ENCODE results near the gene TMPRSS7. TPM values are rescaled to one million over a fixed set of nuclear protein-coding genes. Genes with fewer than 3 reads are reported as not detected.
"Not testable (repeated sequence)": the region's sequence is repeated elsewhere in the genome, so short reads cannot be mapped to it uniquely, and the experiment has no call there.

TMPRSS7 gene
- total RNA-seq, 2 experiments from 2014 or later, result not detected

- Mint-ChIP-seq H3K4me1 (peaks cover 17% of the 10 kb centered on the region), H3K27ac (no peak overlapping the region), H3K36me3 (ENCODE audit: low read depth) (no peaks in the 10 kb centered on the region), H3K9me3 (no peaks in the 10 kb centered on the region), H3K27me3 (no peaks in the 10 kb centered on the region), H3K4me3 (no peak overlapping the region)
- ChIA-PET CTCF (interaction anchor here (0.7 to 8.2 kb wide), 3 partner anchors 26 to 302 kb away, joined by 3 to 202 read pairs (median 12); no protein-coding TSS in a partner anchor), POLR2A (no interaction called here)
- DNase-seq, result no peak
Measured at GRCh38 chr3:112017091-112017490, 17.4 kb upstream of the TMPRSS7 start.

- Mint-ChIP-seq H3K36me3 (ENCODE audit: low read depth) (no peaks in the 10 kb centered on the region), H3K27ac (no peak overlapping the region), H3K9me3 (no peaks in the 10 kb centered on the region), H3K27me3 (no peaks in the 10 kb centered on the region), H3K4me1 (peaks cover 5% of the 10 kb centered on the region), H3K4me3 (no peak overlapping the region)
- CTCF ChIA-PET, result no interaction called here
- POLR2A ChIA-PET, result no interaction called here
- DNase-seq, result no peak
Measured at GRCh38 chr3:112018712-112019111, 15.8 kb upstream of the TMPRSS7 start.

- H3K36me3 Mint-ChIP-seq (ENCODE audit: low read depth), result no peaks in the 10 kb centered on the region
- no peaks in the 10 kb centered on the region for H3K4me1 Mint-ChIP-seq
- POLR2A ChIA-PET, result no interaction called here
- H3K4me3 Mint-ChIP-seq, result no peak overlapping the region
- DNase-seq, result no peak
- H3K9me3 Mint-ChIP-seq, result no peaks in the 10 kb centered on the region
- CTCF ChIA-PET, result no interaction called here
- H3K27ac Mint-ChIP-seq, result no peak overlapping the region
- no peaks in the 10 kb centered on the region for H3K27me3 Mint-ChIP-seq
Measured at GRCh38 chr3:112019716-112020115, 14.8 kb upstream of the TMPRSS7 start.

- no peak overlapping the region for H3K27ac Mint-ChIP-seq
- POLR2A ChIA-PET, result no interaction called here
- CTCF ChIA-PET, result no interaction called here
Measured at GRCh38 chr3:112020674-112021085, 13.9 kb upstream of the TMPRSS7 start.

GRCh38 chr3:112027142-112027541, 7.4 kb upstream of the TMPRSS7 start:
- Mint-ChIP-seq H3K9me3 (no peaks in the 10 kb centered on the region), H3K4me1 (no peaks in the 10 kb centered on the region), H3K4me3 (no peak overlapping the region), H3K27me3 (no peaks in the 10 kb centered on the region), H3K36me3 (ENCODE audit: low read depth) (no peaks in the 10 kb centered on the region), H3K27ac (no peak overlapping the region)
- ChIA-PET POLR2A (no interaction called here), CTCF (interaction anchor here (1.5 kb wide), 1 partner anchor 13 kb away, joined by 5 read pairs; no protein-coding TSS in a partner anchor)
- no peak for DNase-seq

More at GRCh38 chr3:112020674-112021085, 13.9 kb upstream of the TMPRSS7 start:
- Mint-ChIP-seq H3K27me3 (no peaks in the 10 kb centered on the region), H3K4me3 (no peak overlapping the region), H3K9me3 (no peaks in the 10 kb centered on the region), H3K4me1 (no peaks in the 10 kb centered on the region), H3K36me3 (ENCODE audit: low read depth) (no peaks in the 10 kb centered on the region)
- no peak for DNase-seq

GRCh38 chr3:112027826-112028225, 6.7 kb upstream of the TMPRSS7 start:
- ChIA-PET CTCF (interaction anchor here (1.1 kb wide), 1 partner anchor 14 kb away, joined by 3 read pairs; no protein-coding TSS in a partner anchor), POLR2A (no interaction called here)
- H3K36me3 Mint-ChIP-seq (ENCODE audit: low read depth), result no peaks in the 10 kb centered on the region
- no peaks in the 10 kb centered on the region for H3K4me1 Mint-ChIP-seq
- H3K27ac Mint-ChIP-seq, result no peak overlapping the region
- H3K27me3 Mint-ChIP-seq, result no peaks in the 10 kb centered on the region
- no peak for DNase-seq
- H3K9me3 Mint-ChIP-seq, result no peaks in the 10 kb centered on the region
- no peak overlapping the region for H3K4me3 Mint-ChIP-seq

- ChIA-PET CTCF (interaction anchor here (1.9 kb wide), 1 partner anchor 13 kb away, joined by 6 read pairs; no protein-coding TSS in a partner anchor), POLR2A (interaction anchor here (0.6 kb wide), 1 partner anchor 10 kb away, joined by 3 read pairs; no protein-coding TSS in a partner anchor)
- Mint-ChIP-seq H3K27ac (no peak overlapping the region), H3K9me3 (no peaks in the 10 kb centered on the region), H3K4me1 (no peaks in the 10 kb centered on the region), H3K27me3 (no peaks in the 10 kb centered on the region), H3K4me3 (no peak overlapping the region), H3K36me3 (ENCODE audit: low read depth) (no peaks in the 10 kb centered on the region)
- no peak for DNase-seq
Measured at GRCh38 chr3:112030901-112031300, 3.6 kb upstream of the TMPRSS7 start.

GRCh38 chr3:112032098-112032731, 2.3 kb upstream of the TMPRSS7 start:
- Mint-ChIP-seq H3K4me1 (no peaks in the 10 kb centered on the region), H3K27me3 (no peaks in the 10 kb centered on the region), H3K4me3 (no peak overlapping the region), H3K36me3 (ENCODE audit: low read depth) (no peaks in the 10 kb centered on the region), H3K27ac (no peak overlapping the region), H3K9me3 (no peaks in the 10 kb centered on the region)
- no peak for DNase-seq
- POLR2A ChIA-PET, result no interaction called here
- CTCF ChIA-PET, result interaction anchor here (1.0 to 1.9 kb wide), 2 partner anchors 12 to 19 kb away, joined by 3 to 6 read pairs; no protein-coding TSS in a partner anchor

- no peak for DNase-seq
- POLR2A ChIA-PET, result no interaction called here
- H3K4me1 Mint-ChIP-seq, result no peaks in the 10 kb centered on the region
- H3K4me3 Mint-ChIP-seq, result no peak overlapping the region
- no peak overlapping the region for H3K27ac Mint-ChIP-seq
- peaks cover 2% of the 10 kb centered on the region for H3K27me3 Mint-ChIP-seq
- CTCF ChIA-PET, result interaction anchor here (1.7 to 2.1 kb wide), 2 partner anchors 20 to 22 kb away, joined by 6 to 8 read pairs; no protein-coding TSS in a partner anchor
- H3K36me3 Mint-ChIP-seq (ENCODE audit: low read depth), result no peaks in the 10 kb centered on the region
- peaks cover 3% of the 10 kb centered on the region for H3K9me3 Mint-ChIP-seq
Measured at GRCh38 chr3:112035241-112035640, 705 bp downstream of the TMPRSS7 start.

- CTCF ChIA-PET; H3K36me3 Mint-ChIP-seq (ENCODE audit: low read depth); DNase-seq; H3K27ac Mint-ChIP-seq; H3K9me3 Mint-ChIP-seq; H3K27me3 Mint-ChIP-seq; H3K4me1 Mint-ChIP-seq; POLR2A ChIA-PET; H3K4me3 Mint-ChIP-seq: not testable (repeated sequence)
Measured at GRCh38 chr3:112037194-112037593, 2.7 kb downstream of the TMPRSS7 start.

- ChIA-PET CTCF (interaction anchor here (2.3 kb wide), 1 partner anchor 50 kb away, joined by 8 read pairs; no protein-coding TSS in a partner anchor), POLR2A (no interaction called here)
- H3K27ac Mint-ChIP-seq, result no peak overlapping the region
- H3K4me3 Mint-ChIP-seq, result no peak overlapping the region
- peaks cover 3% of the 10 kb centered on the region for H3K9me3 Mint-ChIP-seq
- H3K4me1 Mint-ChIP-seq, result no peaks in the 10 kb centered on the region
- no peaks in the 10 kb centered on the region for H3K36me3 Mint-ChIP-seq (ENCODE audit: low read depth)
- no peak for DNase-seq
- H3K27me3 Mint-ChIP-seq, result peaks cover 2% of the 10 kb centered on the region
Measured at GRCh38 chr3:112038863-112039262, 4.3 kb downstream of the TMPRSS7 start.

- no peaks in the 10 kb centered on the region for H3K36me3 Mint-ChIP-seq (ENCODE audit: low read depth)
- CTCF ChIA-PET, result interaction anchor here (1.9 kb wide), 1 partner anchor 28 kb away, joined by 10 read pairs; no protein-coding TSS in a partner anchor
- H3K9me3 Mint-ChIP-seq, result peaks cover 3% of the 10 kb centered on the region
- DNase-seq, result no peak
- H3K4me3 Mint-ChIP-seq, result no peak overlapping the region
- POLR2A ChIA-PET, result no interaction called here
- no peak overlapping the region for H3K27ac Mint-ChIP-seq
- peaks cover 2% of the 10 kb centered on the region for H3K27me3 Mint-ChIP-seq
- no peaks in the 10 kb centered on the region for H3K4me1 Mint-ChIP-seq
Measured at GRCh38 chr3:112041321-112041720, 6.8 kb downstream of the TMPRSS7 start.

- DNase-seq, result no peak
- Mint-ChIP-seq H3K27ac (no peak overlapping the region), H3K4me1 (peaks cover 4% of the 10 kb centered on the region), H3K36me3 (ENCODE audit: low read depth) (no peaks in the 10 kb centered on the region), H3K9me3 (no peaks in the 10 kb centered on the region), H3K4me3 (no peak overlapping the region), H3K27me3 (peaks cover 2% of the 10 kb centered on the region)
- ChIA-PET CTCF (interaction anchor here (0.6 to 3.4 kb wide), 23 partner anchors 11 to 492 kb away, joined by 3 to 30 read pairs (median 3); partner anchors contain the start of gene ABHD10), POLR2A (interaction anchor here (0.8 kb wide), 2 partner anchors 26 to 29 kb away, joined by 3 to 5 read pairs; no protein-coding TSS in a partner anchor)
Measured at GRCh38 chr3:112042842-112043280, 8.3 kb downstream of the TMPRSS7 start.

All from activated CD4-positive, alpha-beta memory T cell treated with anti-CD3 and anti-CD28 coated beads, Interleukin-2, amount 10 ng/mL, durations not matched to agents 7 days and 5 days (primary cell).